Keratinocyte (primary cell): Measurements from ENCODE around the gene NVL. TPM values are rescaled to one million over a fixed set of nuclear protein-coding genes. Genes with fewer than 3 reads are reported as not detected.

Source experiments
- DNase-seq: peaks from one replicate; pipeline ENCODE4 v3.0.0-alpha.2; 2011; ENCODE audit warnings: low read depth, missing footprints, low spot score
- FAIRE-seq: peaks from 2 replicates; lab custom pipeline; 2011; peaks lifted over from hg19 to GRCh38; lab: Jason Lieb, UNC
- H2AFZ ChIP-seq: 2 replicates; pipeline ENCODE4 v1.6.0; 2012; ENCODE audit warnings: low read length, control low read depth, inconsistent platforms; ENCODE audit not compliant: control insufficient read depth
- H3K27ac ChIP-seq: 2 replicates; pipeline ENCODE4 v1.5.1; 2011; ENCODE audit warnings: low read length; ENCODE audit not compliant: control insufficient read depth, insufficient read depth
- H3K27me3 ChIP-seq: 3 replicates; pipeline ENCODE4 v1.6.0; 2011; ENCODE audit warnings: low read length; ENCODE audit not compliant: control insufficient read depth, insufficient read depth; ENCODE audit errors: extremely low read depth
- H3K36me3 ChIP-seq, 2 experiments: 2 replicates in 1 of 2; 3 replicates in 1 of 2; pipeline ENCODE4 v1.5.1; 2011; ENCODE audit warnings: low read length in 2 of 2, mild to moderate bottlenecking in 1 of 2; ENCODE audit not compliant: control insufficient read depth in 2 of 2, insufficient read depth in 2 of 2; ENCODE audit errors: extremely low read depth in 1 of 2
- H3K4me1 ChIP-seq: 3 replicates; pipeline ENCODE4 v1.5.1; 2011; ENCODE audit warnings: low read length; ENCODE audit not compliant: control insufficient read depth, insufficient read depth; ENCODE audit errors: extremely low read depth
- H3K4me2 ChIP-seq: 3 replicates; pipeline ENCODE4 v1.6.0; 2011; ENCODE audit warnings: low read depth, low read length; ENCODE audit not compliant: control insufficient read depth, insufficient read depth; ENCODE audit errors: extremely low read depth
- H3K4me3 ChIP-seq, 3 experiments: fragments of 200-600 bp in 1 of 3; sonication (generic) in 1 of 3; 2 replicates in 2 of 3; 3 replicates in 1 of 3; pipeline ENCODE4 v1.5.1; 2011 to 2016; ENCODE audit warnings: low read length in 3 of 3, mild to moderate bottlenecking in 3 of 3, control low read depth in 2 of 3, inconsistent platforms in 1 of 3, low read depth in 1 of 3, mixed read lengths in 1 of 3, mixed run types in 1 of 3, moderate library complexity in 1 of 3; ENCODE audit not compliant: control insufficient read depth in 2 of 3, insufficient read depth in 2 of 3; ENCODE audit errors: extremely low read depth in 1 of 3
- H3K79me2 ChIP-seq: 2 replicates; pipeline ENCODE4 v1.6.0; 2012; ENCODE audit warnings: low read length; ENCODE audit not compliant: control insufficient read depth, insufficient read depth
- H3K9ac ChIP-seq: 3 replicates; pipeline ENCODE4 v1.6.0; 2011; ENCODE audit warnings: low read length; ENCODE audit not compliant: control insufficient read depth, insufficient read depth; ENCODE audit errors: extremely low read depth
- H3K9me1 ChIP-seq: 3 replicates; pipeline ENCODE4 v1.6.0; 2011; ENCODE audit warnings: low read length; ENCODE audit not compliant: control insufficient read depth, insufficient read depth; ENCODE audit errors: extremely low read depth
- H3K9me3 ChIP-seq: 2 replicates; pipeline ENCODE4 v1.5.1; 2012; ENCODE audit warnings: low read depth, low read length; ENCODE audit not compliant: control insufficient read depth
- H4K20me1 ChIP-seq: 3 replicates; pipeline ENCODE4 v1.6.0; 2011; ENCODE audit warnings: low read length; ENCODE audit not compliant: control insufficient read depth, insufficient read depth; ENCODE audit errors: extremely low read depth
- CTCF ChIP-seq, 3 experiments: IDR thresholded peaks in 1 of 3; conservative IDR thresholded peaks in 1 of 3; optimal IDR thresholded peaks in 1 of 3; 2 replicates in 2 of 3; 3 replicates in 1 of 3; pipeline versions ENCODE3 to v1.5.1; 2011; ENCODE audit warnings: low read length in 3 of 3, mild to moderate bottlenecking in 3 of 3, moderate library complexity in 2 of 3, control low read depth in 1 of 3, inconsistent platforms in 1 of 3; ENCODE audit not compliant: insufficient read depth in 2 of 3; ENCODE audit errors: extremely low read depth in 1 of 3
- EZH2 ChIP-seq: IDR thresholded peaks from one replicate; pipeline ENCODE4 v1.6.1; 2012; ENCODE audit warnings: inconsistent platforms, mild to moderate bottlenecking, low read length, moderate library complexity
- dilution Hi-C: fragments of 300-500 bp; cut with MboI; formaldehyde crosslinking; loops from one replicate; pipeline ENCODE4 v1.7.0; 2020; ENCODE audit warnings: low sequenced_read_pairs; ENCODE audit not compliant: extremely low pct_ligation_motif_present
- polyA plus RNA-seq, 5 experiments: library from polyadenylated mRNA; depleted of rRNA in 3 of 5; stranded (reverse) in 3 of 5; stranded (forward) in 1 of 5; unstranded in 1 of 5; fragments of >200 nt; gene quantifications; 1 replicate in 1 of 5; 2 replicates in 3 of 5; 3 replicates in 1 of 5; pipeline versions ENCODE4 v1.2.1 to v1.2.3, GENCODE V29; 2011 to 2012; ENCODE audit warnings: missing spikeins in 2 of 5, low read depth in 1 of 5, low replicate concordance in 1 of 5

The NVL gene
- polyA plus RNA-seq, 1 donor (not counting 4 experiments of a cell fraction or from before 2014, with no cell fraction given), result 24.9 TPM

- TF ChIP-seq EZH2 (no peak), CTCF (optimal IDR thresholded peaks at IDR 0.05 in 1 of 3, IDR thresholded peaks at IDR 0.05 in 1 of 3, conservative IDR thresholded peaks at IDR 0.05 in 1 of 3; ENCODE audit: extremely low read depth in 1 of 3, insufficient read depth in 2 of 3, low read length in 3 of 3) (no peak)
- H3K9me3 ChIP-seq, result no peaks in the 10 kb centered on the region
- peak overlapping the region; percentile 63 for H3K4me2 ChIP-seq
- H3K4me3 ChIP-seq, result no peak overlapping the region
- H3K79me2 ChIP-seq, result no peaks in the 10 kb centered on the region
- H3K36me3 ChIP-seq, result no peaks in the 10 kb centered on the region
- no peaks in the 10 kb centered on the region for H3K27me3 ChIP-seq
- DNase-seq (no peak), FAIRE-seq (no peak)
- peaks cover 25% of the 10 kb centered on the region for H3K4me1 ChIP-seq
- dilution Hi-C loops, result no loop called here
- H4K20me1 ChIP-seq, result no peaks in the 10 kb centered on the region
- peak overlapping the region; percentile 36 for H2AFZ ChIP-seq
- no peaks in the 10 kb centered on the region for H3K9me1 ChIP-seq
- peak overlapping the region; percentile 74 for H3K27ac ChIP-seq
- H3K9ac ChIP-seq, result peak overlapping the region; percentile 72
Observed at GRCh38 chr1:224205438-224205840, 124.5 kb downstream of the NVL start.

DNA sequence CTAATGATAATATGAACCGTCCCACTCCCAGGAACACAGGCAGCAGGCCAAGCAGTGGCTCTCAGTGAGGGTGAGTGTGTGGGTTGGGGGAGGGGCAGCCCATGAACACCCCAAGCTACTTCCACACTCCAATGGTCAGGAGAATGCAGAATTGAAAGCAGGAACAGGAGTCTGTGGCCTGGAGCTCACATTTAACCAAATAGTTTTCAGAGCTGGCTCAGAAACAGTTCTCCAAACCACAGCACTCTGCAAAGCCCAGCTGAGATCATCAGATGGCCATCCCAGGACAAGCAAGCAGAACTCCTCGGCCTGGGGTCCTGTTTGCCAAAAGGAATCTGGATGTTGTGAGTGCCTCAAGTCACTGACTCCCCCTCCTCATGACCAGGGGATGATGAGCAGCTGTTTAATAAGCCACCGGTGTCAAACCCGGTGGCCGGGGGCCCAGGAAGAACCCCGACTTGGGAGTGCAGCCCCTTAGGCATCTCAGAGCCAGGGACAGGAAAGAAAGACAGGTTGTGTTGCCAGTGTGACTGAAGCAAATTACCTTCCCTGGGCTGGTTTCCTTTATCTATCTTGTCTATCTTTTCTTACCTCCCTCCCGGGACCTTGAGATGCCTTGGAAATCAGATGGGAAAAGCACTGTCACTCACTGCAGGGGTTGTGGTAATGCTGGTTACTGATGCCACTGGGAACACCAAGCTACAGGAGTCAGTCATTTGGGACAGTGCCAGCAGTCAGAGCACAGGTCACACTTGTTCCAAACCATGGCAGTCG is 126.5 kb downstream of the NVL start:
- DNase-seq, result no peak
- Histone ChIP-seq H3K27me3 (no peaks in the 10 kb centered on the region), H2AFZ (no peak overlapping the region), H3K9ac (peak overlapping the region; percentile 2), H3K36me3 (no peaks in the 10 kb centered on the region), H3K4me2 (no peak overlapping the region), H4K20me1 (no peaks in the 10 kb centered on the region), H3K79me2 (no peaks in the 10 kb centered on the region), H3K9me1 (no peaks in the 10 kb centered on the region), H3K9me3 (no peaks in the 10 kb centered on the region), H3K27ac (peak overlapping the region; percentile 3), H3K4me1 (peaks cover 34% of the 10 kb centered on the region), H3K4me3 (no peak overlapping the region)
- dilution Hi-C loops, result no loop called here
- no peak for TF ChIP-seq EZH2
- TF ChIP-seq CTCF (optimal IDR thresholded peaks at IDR 0.05 in 1 of 3, IDR thresholded peaks at IDR 0.05 in 1 of 3, conservative IDR thresholded peaks at IDR 0.05 in 1 of 3; ENCODE audit: extremely low read depth in 1 of 3, insufficient read depth in 2 of 3, low read length in 3 of 3), result no peak
- no peak for FAIRE-seq
